BLaER1 (cell line): ENCODE results near the gene R3HDM4.
"Not testable (repeated sequence)": the region's sequence is repeated elsewhere in the genome, so short reads cannot be mapped to it uniquely, and the experiment has no call there.

Experiments
- H3K27ac ChIP-seq: shearing (Covaris generic); formaldehyde crosslinking; 2 replicates; pipeline ENCODE4 v1.8.1; 2022
- H3K27me3 ChIP-seq: shearing (Covaris generic); formaldehyde crosslinking; 2 replicates; pipeline ENCODE4 v1.8.1; 2022
- H3K36me3 ChIP-seq: shearing (Covaris generic); formaldehyde crosslinking; 2 replicates; pipeline ENCODE4 v1.8.1; 2022
- H3K4me1 ChIP-seq: shearing (Covaris generic); formaldehyde crosslinking; 2 replicates; pipeline ENCODE4 v1.8.1; 2022
- H3K4me2 ChIP-seq: shearing (Covaris generic); formaldehyde crosslinking; 2 replicates; pipeline ENCODE4 v1.8.1; 2022
- H3K4me3 ChIP-seq: shearing (Covaris generic); formaldehyde crosslinking; 2 replicates; pipeline ENCODE4 v1.8.1; 2022
- H3K9ac ChIP-seq: shearing (Covaris generic); formaldehyde crosslinking; 2 replicates; pipeline ENCODE4 v1.8.1; 2022
- H3K9me3 ChIP-seq: shearing (Covaris generic); formaldehyde crosslinking; 2 replicates; pipeline ENCODE4 v1.8.1; 2022
- H4K20me1 ChIP-seq: shearing (Covaris generic); formaldehyde crosslinking; 2 replicates; pipeline ENCODE4 v1.8.1; 2022
- Cebpa-rat ChIP-seq: shearing (Covaris generic); IDR thresholded peaks from 2 replicates; pipeline ENCODE4 v1.8.1; 2022

R3HDM4 gene

DNA sequence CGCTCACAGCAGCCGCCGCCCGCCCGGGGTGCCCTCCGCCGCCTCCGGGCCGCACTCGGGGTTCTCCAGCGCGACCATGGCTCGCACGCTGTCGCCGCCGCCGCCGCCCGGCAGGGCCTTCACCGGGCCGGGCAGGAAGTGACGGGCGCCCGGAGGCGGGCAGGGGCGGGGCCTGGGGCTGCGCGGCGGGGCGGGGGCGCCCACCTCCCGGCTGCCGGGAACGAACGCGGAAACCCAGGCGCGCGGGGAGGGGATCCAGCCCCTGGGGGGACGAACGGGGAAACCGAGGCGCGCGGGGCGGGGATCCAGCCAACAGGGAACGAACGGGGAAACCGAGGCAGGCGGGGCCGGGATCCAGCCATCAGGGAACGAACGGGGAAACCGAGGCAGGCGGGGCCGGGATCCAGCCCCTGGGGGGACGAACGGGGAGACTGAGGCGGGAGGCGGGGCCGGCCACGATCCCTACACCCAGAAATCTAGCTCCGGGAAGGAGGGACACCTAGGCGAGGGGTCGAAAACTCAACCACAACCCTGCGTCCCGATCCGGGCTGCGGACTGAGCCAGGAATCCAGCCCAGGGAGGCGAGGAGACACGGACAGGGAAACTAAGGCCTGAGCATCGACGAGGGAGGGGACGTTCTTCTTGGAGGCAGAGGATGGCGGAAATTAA is at the start of gene R3HDM4:
TSS of gene R3HDM4 (minus strand) at position 140 of the 669 bp plus-strand sequence. CDS start at position 78, 62 bp downstream.
- peak within 1 kb of the TSS; percentile 91 for H3K4me2 ChIP-seq
- no peak for TF ChIP-seq Cebpa-rat
- H3K4me1 ChIP-seq: peaks cover 42% of the 10 kb centered on the region
- peaks cover 44% of the 10 kb centered on the region for H4K20me1 ChIP-seq
- H3K36me3 ChIP-seq: 0 out of 2 replicates have a peak, but pooled peaks cover 5% of the 10 kb centered on the region
- no peaks in the 10 kb centered on the region for H3K9me3 ChIP-seq
- H3K27ac ChIP-seq: peak within 1 kb of the TSS; percentile 84
- peak within 1 kb of the TSS; percentile 90 for H3K4me3 ChIP-seq
- H3K27me3 ChIP-seq: peaks cover 39% of the 10 kb centered on the region
- peak within 1 kb of the TSS; percentile 86 for H3K9ac ChIP-seq

DNA sequence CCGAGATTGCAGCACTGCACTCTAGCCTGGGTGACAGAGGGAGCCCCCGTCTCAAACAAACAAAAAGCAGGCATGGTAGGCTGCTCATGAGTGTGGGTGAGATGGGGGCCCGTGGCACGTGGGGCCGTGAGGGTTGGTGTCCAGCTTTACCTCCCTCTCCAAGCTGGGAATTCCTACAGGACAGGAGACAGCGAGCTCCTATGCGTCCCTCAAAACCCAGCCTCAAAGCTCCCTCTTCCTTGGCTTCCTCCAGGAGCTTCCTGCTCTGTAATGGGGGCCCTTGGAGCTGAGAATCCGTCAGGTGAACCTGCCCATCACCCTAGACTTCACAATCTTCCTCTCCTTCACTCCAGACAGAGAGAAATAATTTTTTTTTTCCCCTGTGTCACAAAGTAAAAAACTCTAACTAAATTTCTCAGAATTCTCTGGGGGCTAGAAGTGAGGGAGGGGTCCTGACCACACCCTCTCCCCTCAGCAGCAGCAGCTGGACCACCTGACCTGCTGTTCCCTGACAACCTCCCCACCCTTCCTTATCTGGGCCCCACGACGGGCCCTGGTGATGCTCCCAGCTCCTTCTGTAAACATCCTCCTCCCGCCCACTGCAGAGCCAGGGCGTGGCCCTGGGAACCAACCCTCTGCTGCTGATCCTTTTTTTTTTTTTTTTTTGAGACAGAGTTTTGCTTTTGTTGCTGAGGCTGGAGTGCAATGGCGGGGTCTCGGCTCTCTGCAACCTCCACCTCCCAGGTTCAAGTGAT is 49.0 kb upstream of the R3HDM4 start:
- Histone ChIP-seq H3K27me3 (no peaks in the 10 kb centered on the region), H3K36me3 (peaks cover 78% of the 10 kb centered on the region), H3K9me3 (peaks cover 4% of the 10 kb centered on the region; the same call in 1 of the 2 replicates), H3K4me2 (no peak overlapping the region), H3K9ac (0 out of 2 replicates have a peak overlapping the region, but pooled peaks have one; percentile 19), H4K20me1 (peaks cover 28% of the 10 kb centered on the region), H3K27ac (no peak overlapping the region), H3K4me1 (peaks cover 13% of the 10 kb centered on the region), H3K4me3 (no peak overlapping the region)
- TF ChIP-seq Cebpa-rat: no peak

GRCh38 chr19:960601-960938 is 47.6 kb upstream of the R3HDM4 start:
- peaks cover 25% of the 10 kb centered on the region for H3K4me1 ChIP-seq
- H3K9me3 ChIP-seq: peaks cover 4% of the 10 kb centered on the region; the same call in 1 of the 2 replicates
- peaks cover 39% of the 10 kb centered on the region for H4K20me1 ChIP-seq
- H3K27ac ChIP-seq: no peak overlapping the region
- H3K9ac ChIP-seq: no peak overlapping the region
- no peaks in the 10 kb centered on the region for H3K27me3 ChIP-seq
- peaks cover 66% of the 10 kb centered on the region for H3K36me3 ChIP-seq
- TF ChIP-seq Cebpa-rat: no peak
- no peak overlapping the region for H3K4me3 ChIP-seq
- no peak overlapping the region for H3K4me2 ChIP-seq

- peaks cover 31% of the 10 kb centered on the region for H3K4me1 ChIP-seq
- no peak overlapping the region for H3K27ac ChIP-seq
- peaks cover 45% of the 10 kb centered on the region for H4K20me1 ChIP-seq
- H3K9ac ChIP-seq: no peak overlapping the region
- no peak for TF ChIP-seq Cebpa-rat
- H3K36me3 ChIP-seq: peaks cover 60% of the 10 kb centered on the region
- no peak overlapping the region for H3K4me3 ChIP-seq
- H3K9me3 ChIP-seq: peaks cover 4% of the 10 kb centered on the region; the same call in 1 of the 2 replicates
- no peaks in the 10 kb centered on the region for H3K27me3 ChIP-seq
- no peak overlapping the region for H3K4me2 ChIP-seq
These were observed 47.0 kb upstream of the R3HDM4 start for GRCh38 chr19:960020-960419.

- no peak overlapping the region for H3K4me2 ChIP-seq
- H3K4me1 ChIP-seq: peaks cover 39% of the 10 kb centered on the region
- H3K9ac ChIP-seq: no peak overlapping the region
- no peak overlapping the region for H3K4me3 ChIP-seq
- no peak for TF ChIP-seq Cebpa-rat
- no peak overlapping the region for H3K27ac ChIP-seq
- H3K36me3 ChIP-seq: peaks cover 52% of the 10 kb centered on the region
- no peaks in the 10 kb centered on the region for H3K27me3 ChIP-seq
- peaks cover 48% of the 10 kb centered on the region for H4K20me1 ChIP-seq
- H3K9me3 ChIP-seq: peaks cover under 1% of the 10 kb centered on the region; the same call in 1 of the 2 replicates
These were observed 46.2 kb upstream of the R3HDM4 start for GRCh38 chr19:958967-959855.

DNA sequence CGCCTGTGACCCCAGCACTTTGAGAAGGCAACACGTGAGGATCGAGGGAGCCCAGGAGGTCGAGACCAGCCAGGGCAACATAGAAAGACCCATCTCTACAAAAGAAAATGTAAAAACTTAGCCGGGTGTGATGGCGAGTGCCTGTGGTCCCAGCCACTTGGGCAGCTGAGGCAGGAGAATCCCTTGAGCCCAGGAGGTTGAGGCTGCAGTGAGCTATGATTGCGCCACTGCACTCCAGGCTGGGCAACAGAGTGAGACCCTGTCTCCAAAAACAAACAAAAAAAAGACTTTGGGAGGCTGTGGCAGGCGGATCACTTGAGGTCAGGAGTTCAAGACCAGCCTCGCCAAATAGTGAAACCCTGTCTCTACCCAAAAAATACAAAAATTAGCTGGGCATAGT is 44.6 kb upstream of the R3HDM4 start:
- H3K9ac ChIP-seq, H3K4me3 ChIP-seq, H3K27ac ChIP-seq, H3K4me2 ChIP-seq, H3K9me3 ChIP-seq, H3K27me3 ChIP-seq: not testable (repeated sequence)
- peaks cover 55% of the 10 kb centered on the region for H4K20me1 ChIP-seq
- H3K4me1 ChIP-seq: peaks cover 54% of the 10 kb centered on the region
- H3K36me3 ChIP-seq: peaks cover 36% of the 10 kb centered on the region

- Histone ChIP-seq H3K4me2 (no peak overlapping the region), H3K4me3 (no peak overlapping the region), H4K20me1 (peaks cover 56% of the 10 kb centered on the region), H3K9me3 (no peaks in the 10 kb centered on the region), H3K27ac (no peak overlapping the region), H3K36me3 (peaks cover 31% of the 10 kb centered on the region), H3K27me3 (no peaks in the 10 kb centered on the region), H3K4me1 (peaks cover 57% of the 10 kb centered on the region), H3K9ac (no peak overlapping the region)
- no peak for TF ChIP-seq Cebpa-rat
These were observed 43.9 kb upstream of the R3HDM4 start for GRCh38 chr19:956766-957440.

GRCh38 chr19:955803-956765 is 43.1 kb upstream of the R3HDM4 start:
- Histone ChIP-seq H3K4me2 (peak overlapping the region; percentile 99), H3K9me3 (no peaks in the 10 kb centered on the region), H3K9ac (no peak overlapping the region), H3K36me3 (peaks cover 24% of the 10 kb centered on the region), H3K4me1 (peaks cover 63% of the 10 kb centered on the region), H3K27ac (peak overlapping the region; percentile 89; the same call in 1 of the 2 replicates), H3K4me3 (no peak overlapping the region), H4K20me1 (peaks cover 64% of the 10 kb centered on the region), H3K27me3 (no peaks in the 10 kb centered on the region)
- TF ChIP-seq Cebpa-rat: no peak
